ENCODE measurements around the gene OAS2. TPM values are rescaled to one million over a fixed set of nuclear protein-coding genes. Genes with fewer than 3 reads are reported as not detected.

Gene OAS2
- total and polyA plus RNA-seq, 10 of the 15 experiments (the other 5 are each of a cell fraction or from before 2014, with no cell fraction given), result 32.4 to 290 (median 90.2) TPM

DNA sequence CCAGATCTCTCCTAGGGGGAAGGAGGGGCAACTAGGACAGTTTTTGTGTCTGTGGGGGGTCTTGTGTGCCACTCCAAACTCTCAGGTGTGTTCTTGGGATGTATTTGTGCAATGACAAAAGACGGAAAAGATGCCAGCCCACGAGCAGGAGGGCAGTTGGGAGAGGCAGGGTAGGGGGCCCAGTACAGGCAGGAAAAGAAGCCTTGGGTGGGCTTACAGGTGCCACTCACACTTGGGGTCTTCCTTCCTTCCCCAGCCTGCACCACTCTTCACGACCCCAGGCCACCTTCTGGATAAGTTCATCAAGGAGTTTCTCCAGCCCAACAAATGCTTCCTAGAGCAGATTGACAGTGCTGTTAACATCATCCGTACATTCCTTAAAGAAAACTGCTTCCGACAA lies 24.4 kb downstream of the OAS2 start:
- in situ Hi-C loops (cut with MboI) (no loop called here), intact Hi-C loops (cut with micrococcal nuclease; ENCODE audit: unreplicated experiment) (no loop called here)
- ChIA-PET RAD21 (ENCODE audit: unreplicated experiment) (no interaction called here), SMC1A (ENCODE audit: uncharacterized antibody, unreplicated experiment) (interaction anchor here (1.0 kb wide), 1 partner anchor 12 kb away, joined by 3 read pairs; no protein-coding TSS in a partner anchor), POLR2A (no interaction called here), CTCF (interaction anchor here (2.2 kb wide), 1 partner anchor 24 kb away, joined by 6 read pairs; the partner anchor contains the start of gene OAS2)
- no peak overlapping the region for H3K4me3 ChIP-seq
- H3K9me3 ChIP-seq (replicated peaks; ENCODE audit: control insufficient read depth, insufficient read depth, low read length), result peaks cover 8% of the 10 kb centered on the region; the same call in 2 of the 3 replicates
- DNase-seq (ENCODE audit: low read depth, low spot score) (no peak), ATAC-seq (no peak), FAIRE-seq (no peak)
- WGBS (ENCODE audit: insufficient coverage, insufficient replicate concordance, low lambda C conversion rate, missing lambda C conversion rate), result 96% methylated on average over 5 of the region's 5 CpGs
- no peaks in the 10 kb centered on the region for H3K27me3 ChIP-seq (replicated peaks in 1 of 2; ENCODE audit: control insufficient read depth in 2 of 2, insufficient read depth in 2 of 2, low read length in 1 of 2)
- peaks cover 6% of the 10 kb centered on the region for H3K4me1 ChIP-seq (ENCODE audit: control insufficient read depth, insufficient read depth, low read length)
- no peak overlapping the region for H3K27ac ChIP-seq (ENCODE audit: control insufficient read depth, insufficient read depth)
- peaks cover 23 to 70% of the 10 kb centered on the region in 2 experiments for H3K36me3 ChIP-seq (ENCODE audit: control insufficient read depth in 2 of 2, insufficient read depth in 2 of 2, low read length in 1 of 2)
- H3K9ac ChIP-seq (ENCODE audit: control insufficient read depth, insufficient read depth, low read length), result no peak overlapping the region
- H2AFZ ChIP-seq (ENCODE audit: control insufficient read depth, low read depth, low read length), result no peak overlapping the region
- no peak overlapping the region for H3K4me2 ChIP-seq (ENCODE audit: control insufficient read depth, insufficient read depth)
- 0 out of 2 replicates have a peak, but pooled peaks cover 4% of the 10 kb centered on the region for H4K20me1 ChIP-seq (ENCODE audit: control insufficient read depth, insufficient read depth)
- no peaks in the 10 kb centered on the region for H3K79me2 ChIP-seq (ENCODE audit: control insufficient read depth, insufficient read depth, low read length)
- BruUV-seq (replicated peaks), result no TSS peak
- TF ChIP-seq, protein P1, sequence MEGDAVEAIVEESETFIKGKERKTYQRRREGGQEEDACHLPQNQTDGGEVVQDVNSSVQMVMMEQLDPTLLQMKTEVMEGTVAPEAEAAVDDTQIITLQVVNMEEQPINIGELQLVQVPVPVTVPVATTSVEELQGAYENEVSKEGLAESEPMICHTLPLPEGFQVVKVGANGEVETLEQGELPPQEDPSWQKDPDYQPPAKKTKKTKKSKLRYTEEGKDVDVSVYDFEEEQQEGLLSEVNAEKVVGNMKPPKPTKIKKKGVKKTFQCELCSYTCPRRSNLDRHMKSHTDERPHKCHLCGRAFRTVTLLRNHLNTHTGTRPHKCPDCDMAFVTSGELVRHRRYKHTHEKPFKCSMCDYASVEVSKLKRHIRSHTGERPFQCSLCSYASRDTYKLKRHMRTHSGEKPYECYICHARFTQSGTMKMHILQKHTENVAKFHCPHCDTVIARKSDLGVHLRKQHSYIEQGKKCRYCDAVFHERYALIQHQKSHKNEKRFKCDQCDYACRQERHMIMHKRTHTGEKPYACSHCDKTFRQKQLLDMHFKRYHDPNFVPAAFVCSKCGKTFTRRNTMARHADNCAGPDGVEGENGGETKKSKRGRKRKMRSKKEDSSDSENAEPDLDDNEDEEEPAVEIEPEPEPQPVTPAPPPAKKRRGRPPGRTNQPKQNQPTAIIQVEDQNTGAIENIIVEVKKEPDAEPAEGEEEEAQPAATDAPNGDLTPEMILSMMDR (IDR thresholded peaks at IDR 0.05 in 2 of 3, conservative IDR thresholded peaks at IDR 0.05 in 1 of 3; ENCODE audit: control insufficient read depth in 2 of 3, extremely low read depth in 1 of 3, insufficient read depth in 1 of 3, low read depth in 3 of 3, low read length in 3 of 3), result no peak
- TF ChIP-seq NFYB (IDR thresholded peaks at IDR 0.05; ENCODE audit: insufficient read depth, low read depth, low read length) (no peak), ZNF384 (IDR thresholded peaks at IDR 0.05; ENCODE audit: borderline replicate concordance, low read depth, low read length) (no peak), BACH1 (IDR thresholded peaks at IDR 0.05; ENCODE audit: borderline replicate concordance) (no peak), NFIC (IDR thresholded peaks at IDR 0.05; ENCODE audit: low read depth, low read length) (no peak), POU2F2 (IDR thresholded peaks at IDR 0.05; ENCODE audit: borderline replicate concordance, low read depth, low read length) (no peak), RFX5 (IDR thresholded peaks at IDR 0.05; ENCODE audit: low read depth, low read length) (no peak), TARDBP (IDR thresholded peaks at IDR 0.05; ENCODE audit: borderline replicate concordance) (no peak), CREB1 (IDR thresholded peaks at IDR 0.05; ENCODE audit: low read depth) (no peak), SUPT20H (IDR thresholded peaks at IDR 0.05; ENCODE audit: borderline replicate concordance, control insufficient read depth, low read depth, low read length) (no peak), ZSCAN29 (IDR thresholded peaks at IDR 0.05) (no peak), CHD2 (IDR thresholded peaks at IDR 0.05; ENCODE audit: borderline replicate concordance, low read depth, low read length) (no peak)
- TF ChIP-seq, protein P2, sequence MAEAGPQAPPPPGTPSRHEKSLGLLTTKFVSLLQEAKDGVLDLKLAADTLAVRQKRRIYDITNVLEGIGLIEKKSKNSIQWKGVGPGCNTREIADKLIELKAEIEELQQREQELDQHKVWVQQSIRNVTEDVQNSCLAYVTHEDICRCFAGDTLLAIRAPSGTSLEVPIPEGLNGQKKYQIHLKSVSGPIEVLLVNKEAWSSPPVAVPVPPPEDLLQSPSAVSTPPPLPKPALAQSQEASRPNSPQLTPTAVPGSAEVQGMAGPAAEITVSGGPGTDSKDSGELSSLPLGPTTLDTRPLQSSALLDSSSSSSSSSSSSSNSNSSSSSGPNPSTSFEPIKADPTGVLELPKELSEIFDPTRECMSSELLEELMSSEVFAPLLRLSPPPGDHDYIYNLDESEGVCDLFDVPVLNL (IDR thresholded peaks at IDR 0.05; ENCODE audit: low read depth, low read length), result no peak
- TF ChIP-seq, protein P3, sequence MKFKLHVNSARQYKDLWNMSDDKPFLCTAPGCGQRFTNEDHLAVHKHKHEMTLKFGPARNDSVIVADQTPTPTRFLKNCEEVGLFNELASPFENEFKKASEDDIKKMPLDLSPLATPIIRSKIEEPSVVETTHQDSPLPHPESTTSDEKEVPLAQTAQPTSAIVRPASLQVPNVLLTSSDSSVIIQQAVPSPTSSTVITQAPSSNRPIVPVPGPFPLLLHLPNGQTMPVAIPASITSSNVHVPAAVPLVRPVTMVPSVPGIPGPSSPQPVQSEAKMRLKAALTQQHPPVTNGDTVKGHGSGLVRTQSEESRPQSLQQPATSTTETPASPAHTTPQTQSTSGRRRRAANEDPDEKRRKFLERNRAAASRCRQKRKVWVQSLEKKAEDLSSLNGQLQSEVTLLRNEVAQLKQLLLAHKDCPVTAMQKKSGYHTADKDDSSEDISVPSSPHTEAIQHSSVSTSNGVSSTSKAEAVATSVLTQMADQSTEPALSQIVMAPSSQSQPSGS (IDR thresholded peaks at IDR 0.05; ENCODE audit: low read length), result no peak
- TF ChIP-seq, protein P4, sequence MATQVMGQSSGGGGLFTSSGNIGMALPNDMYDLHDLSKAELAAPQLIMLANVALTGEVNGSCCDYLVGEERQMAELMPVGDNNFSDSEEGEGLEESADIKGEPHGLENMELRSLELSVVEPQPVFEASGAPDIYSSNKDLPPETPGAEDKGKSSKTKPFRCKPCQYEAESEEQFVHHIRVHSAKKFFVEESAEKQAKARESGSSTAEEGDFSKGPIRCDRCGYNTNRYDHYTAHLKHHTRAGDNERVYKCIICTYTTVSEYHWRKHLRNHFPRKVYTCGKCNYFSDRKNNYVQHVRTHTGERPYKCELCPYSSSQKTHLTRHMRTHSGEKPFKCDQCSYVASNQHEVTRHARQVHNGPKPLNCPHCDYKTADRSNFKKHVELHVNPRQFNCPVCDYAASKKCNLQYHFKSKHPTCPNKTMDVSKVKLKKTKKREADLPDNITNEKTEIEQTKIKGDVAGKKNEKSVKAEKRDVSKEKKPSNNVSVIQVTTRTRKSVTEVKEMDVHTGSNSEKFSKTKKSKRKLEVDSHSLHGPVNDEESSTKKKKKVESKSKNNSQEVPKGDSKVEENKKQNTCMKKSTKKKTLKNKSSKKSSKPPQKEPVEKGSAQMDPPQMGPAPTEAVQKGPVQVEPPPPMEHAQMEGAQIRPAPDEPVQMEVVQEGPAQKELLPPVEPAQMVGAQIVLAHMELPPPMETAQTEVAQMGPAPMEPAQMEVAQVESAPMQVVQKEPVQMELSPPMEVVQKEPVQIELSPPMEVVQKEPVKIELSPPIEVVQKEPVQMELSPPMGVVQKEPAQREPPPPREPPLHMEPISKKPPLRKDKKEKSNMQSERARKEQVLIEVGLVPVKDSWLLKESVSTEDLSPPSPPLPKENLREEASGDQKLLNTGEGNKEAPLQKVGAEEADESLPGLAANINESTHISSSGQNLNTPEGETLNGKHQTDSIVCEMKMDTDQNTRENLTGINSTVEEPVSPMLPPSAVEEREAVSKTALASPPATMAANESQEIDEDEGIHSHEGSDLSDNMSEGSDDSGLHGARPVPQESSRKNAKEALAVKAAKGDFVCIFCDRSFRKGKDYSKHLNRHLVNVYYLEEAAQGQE (IDR thresholded peaks at IDR 0.05; ENCODE audit: low read depth, low read length), result no peak
